IPS-18c (cell line): ENCODE data around the gene NUDT3.
A peak's percentile ranks its signal among the peaks of the same experiment; 100 is the strongest.

Experiments used
- H3K4me3 ChIP-seq: 2 replicates; pipeline ENCODE4 v1.7.0; 2013; ENCODE audit warnings: low read depth, mild to moderate bottlenecking, low read length, moderate library complexity; ENCODE audit not compliant: insufficient read depth
- H3K9me3 ChIP-seq: one replicate; pipeline ENCODE4 v1.6.1; 2013; ENCODE audit warnings: mild to moderate bottlenecking, low read length, moderate library complexity; ENCODE audit not compliant: control insufficient read depth, insufficient read depth

Gene NUDT3

GRCh38 chr6:34235307-34236130 is 156.9 kb downstream of the NUDT3 start:
- no peaks in the 10 kb centered on the region for H3K9me3 ChIP-seq
- peak overlapping the region; percentile 84 for H3K4me3 ChIP-seq

- Histone ChIP-seq H3K4me3 (peak overlapping the region; percentile 48), H3K9me3 (no peaks in the 10 kb centered on the region)
Observed at GRCh38 chr6:34234667-34235306, 157.7 kb downstream of the NUDT3 start.

- no peak overlapping the region for H3K4me3 ChIP-seq
- H3K9me3 ChIP-seq = no peaks in the 10 kb centered on the region
Observed at GRCh38 chr6:34233867-34234266, 158.6 kb downstream of the NUDT3 start.

- H3K9me3 ChIP-seq = no peaks in the 10 kb centered on the region
- H3K4me3 ChIP-seq = no peak overlapping the region
Observed at GRCh38 chr6:34232901-34233300, 159.6 kb downstream of the NUDT3 start.

- H3K4me3 ChIP-seq = no peak overlapping the region
- H3K9me3 ChIP-seq = no peaks in the 10 kb centered on the region
Observed at GRCh38 chr6:34231566-34232336, 160.7 kb downstream of the NUDT3 start.

GRCh38 chr6:34230653-34231371 is 161.7 kb downstream of the NUDT3 start:
- H3K9me3 ChIP-seq = no peaks in the 10 kb centered on the region
- no peak overlapping the region for H3K4me3 ChIP-seq

GRCh38 chr6:34229877-34230276 is 162.6 kb downstream of the NUDT3 start:
- no peak overlapping the region for H3K4me3 ChIP-seq

More at GRCh38 chr6:34229877-34230276, 162.6 kb downstream of the NUDT3 start:
- H3K9me3 ChIP-seq = no peaks in the 10 kb centered on the region
